Ovary (tissue), 9 donors: ENCODE results near the gene RPL10A. TPM values are rescaled to one million over a fixed set of nuclear protein-coding genes. Genes with fewer than 3 reads are reported as not detected.

Experiments
- DNase-seq, 5 donors: peaks; one replicate each; pipeline ENCODE4 v3.0.0-alpha.2; 2019 to 2020
- H3K27ac ChIP-seq, 2 donors: fragments of 200-600 bp; one replicate each; pipeline versions ENCODE4 v1.5.1 to v1.8.0; 2019 to 2022
- H3K27me3 ChIP-seq: fragments of 200-600 bp; one replicate; pipeline ENCODE4 v1.8.0; 2022
- H3K36me3 ChIP-seq: fragments of 200-600 bp; sonication (generic); one replicate; pipeline ENCODE4 v1.5.1; 2019
- H3K4me1 ChIP-seq: one replicate; pipeline ENCODE4 v1.8.1; 2013; ENCODE audit warnings: mild to moderate bottlenecking, moderate library complexity; ENCODE audit not compliant: insufficient read depth
- H3K4me3 ChIP-seq: fragments of 200-600 bp; sonication (generic); one replicate; pipeline ENCODE4 v1.5.1; 2017
- H3K9me3 ChIP-seq, 2 donors: fragments of 200-600 bp in 1 of 2; sonication (generic) in 1 of 2; one replicate each; pipeline versions ENCODE4 v1.5.1 to v1.8.1; 2013 to 2019; ENCODE audit warnings: mild to moderate bottlenecking in 1 of 2, moderate library complexity in 1 of 2
- EP300 ChIP-seq: sonication (generic); formaldehyde crosslinking; IDR thresholded peaks from one replicate; pipeline ENCODE4 v1.6.1; 2017; ENCODE audit warnings: antibody characterized with exemption
- POLR2A ChIP-seq: fragments of 450-650 bp; IDR thresholded peaks from one replicate; pipeline ENCODE4 v1.6.1; 2017; ENCODE audit warnings: antibody characterized with exemption, mild to moderate bottlenecking, moderate library complexity
- WGBS, 3 donors: extraction: QIAGEN DNeasy Blood & Tissue Kit in 1 of 3; methylation state at CpG; one replicate each; pipeline versions ENCODE4 v1.1.5 to v1.1.7; 2013 to 2017; 5-methylcytosine and 5-hydroxymethylcytosine counted together
- intact Hi-C, 4 donors: fragments of 100-400 bp; cut with DNase I; formaldehyde crosslinking; loops; one replicate each; pipeline versions ENCODE4 v1.11.0 to v1.15.1; 2022 to 2023
- polyA plus RNA-seq, 2 donors: library from polyadenylated mRNA; stranded (reverse); fragments of 200-250 nt in 1 of 2; fragments of 350-450 nt in 1 of 2; fragmentation: Illumina TruSeq in 1 of 2; extraction: RNeasy Lipid Tissue Mini Kit (QIAGEN cat#74804) in 1 of 2; gene quantifications; one replicate each; pipeline ENCODE4 v1.2.3, GENCODE V29; 2013 to 2014
- total RNA-seq, 7 donors: library from RNA; depleted of rRNA in 2 of 7; stranded (reverse); fragments of >200 nt in 2 of 7; fragmentation: NEBNext Ultra II Directional in 3 of 7; extraction: Animal tissue kit (Norgen Biotek cat#: 25700) in 3 of 7; gene quantifications; one replicate each; pipeline versions ENCODE4 v1.1.0 to v1.2.4, GENCODE V29; 2016 to 2023
- TF ChIP-seq, protein P1 (sequence below), 3 donors: fragments of 450-650 bp in 2 of 3; fragments of 200-600 bp in 1 of 3; IDR thresholded peaks; one replicate each; pipeline versions ENCODE4 v1.5.1 to v1.8.0; 2016 to 2022; ENCODE audit warnings: antibody characterized with exemption in 3 of 3, mild to moderate bottlenecking in 1 of 3
- donor health status: DM: no; HTN: no; CAD: no; lungs with moderate emphysema.
- donor health status: DM: no; HTN: no; CAD: no.
- donor health status: Bipolar disorder and iron deficiency.
- donor health status: DM: yes; HTN: yes; CAD: no.
- donor health status: DM: no; HTN: no; CAD: no.
- donor health status: DM: yes; HTN: yes; CAD: no.

RPL10A gene
- total and polyA plus RNA-seq, 9 donors = 2,596 to 5,052 (median 3,198) TPM

DNA sequence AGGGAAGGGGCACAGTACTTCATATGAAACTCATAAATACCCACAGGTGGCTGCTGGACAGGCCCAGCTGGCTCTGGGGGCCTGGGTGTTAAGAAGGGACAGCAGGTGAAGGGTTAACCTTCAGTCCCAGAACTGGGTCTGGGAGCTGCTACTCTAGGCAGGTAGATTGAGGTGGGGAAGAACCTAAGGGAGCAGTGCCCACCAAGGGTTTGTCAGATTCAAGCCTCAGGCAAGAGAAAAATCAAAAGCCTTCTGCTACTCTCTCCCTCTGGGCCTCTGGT is 5.6 kb downstream of the RPL10A start:
- Histone ChIP-seq H3K4me3 (no peak overlapping the region), H3K27me3 (no peaks in the 10 kb centered on the region), H3K9me3 (no peaks in the 10 kb centered on the region), H3K36me3 (no peaks in the 10 kb centered on the region), H3K27ac (no peak overlapping the region), H3K4me1 (peaks cover 8% of the 10 kb centered on the region)
- no peak for TF ChIP-seq POLR2A
- intact Hi-C loops = no loop called here
- DNase-seq = no peak

DNA sequence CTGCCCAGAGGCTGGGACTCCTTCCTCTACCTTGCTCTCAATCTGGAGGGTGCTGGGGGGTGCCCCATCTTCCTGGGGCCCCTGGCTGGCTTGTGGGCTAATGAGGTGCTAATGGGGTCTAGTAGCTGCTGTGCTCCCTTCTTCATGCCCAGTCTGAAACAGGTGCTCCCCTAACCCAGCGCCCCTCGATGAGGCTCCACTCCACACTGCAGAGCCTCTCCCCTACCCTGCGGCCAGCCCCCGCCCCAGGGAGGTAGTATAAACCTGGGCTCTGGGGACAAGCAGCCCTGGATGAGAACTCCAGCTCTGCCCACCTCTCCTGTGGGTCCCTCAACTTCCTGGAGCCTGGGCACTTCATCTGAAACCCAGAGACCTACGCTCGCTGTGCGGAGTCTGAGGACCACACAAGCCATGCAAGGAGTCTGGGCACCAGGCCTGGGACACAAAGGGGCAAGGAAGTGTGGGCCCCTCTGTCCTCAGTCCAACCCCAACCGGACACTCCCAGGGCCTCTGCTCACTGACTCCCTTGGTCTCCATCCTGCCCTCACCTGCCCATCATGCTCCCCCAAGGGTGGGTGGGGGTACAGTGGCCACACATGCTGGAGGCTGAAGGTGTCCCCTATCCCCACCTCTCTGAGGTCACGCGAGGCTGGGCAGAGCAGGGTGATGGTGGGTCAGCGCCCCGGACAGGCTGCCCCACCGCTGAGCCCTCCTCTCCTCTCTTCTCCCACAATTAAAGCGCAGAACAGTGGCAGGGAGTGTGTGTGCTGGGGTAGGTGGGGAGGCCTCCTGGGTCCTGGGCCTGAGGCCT is 6.1 kb downstream of the RPL10A start:
- H3K4me3 ChIP-seq = no peak overlapping the region
- no peaks in the 10 kb centered on the region for H3K27me3 ChIP-seq
- no peaks in the 10 kb centered on the region for H3K9me3 ChIP-seq
- TF ChIP-seq POLR2A = no peak
- TF ChIP-seq, protein P1, sequence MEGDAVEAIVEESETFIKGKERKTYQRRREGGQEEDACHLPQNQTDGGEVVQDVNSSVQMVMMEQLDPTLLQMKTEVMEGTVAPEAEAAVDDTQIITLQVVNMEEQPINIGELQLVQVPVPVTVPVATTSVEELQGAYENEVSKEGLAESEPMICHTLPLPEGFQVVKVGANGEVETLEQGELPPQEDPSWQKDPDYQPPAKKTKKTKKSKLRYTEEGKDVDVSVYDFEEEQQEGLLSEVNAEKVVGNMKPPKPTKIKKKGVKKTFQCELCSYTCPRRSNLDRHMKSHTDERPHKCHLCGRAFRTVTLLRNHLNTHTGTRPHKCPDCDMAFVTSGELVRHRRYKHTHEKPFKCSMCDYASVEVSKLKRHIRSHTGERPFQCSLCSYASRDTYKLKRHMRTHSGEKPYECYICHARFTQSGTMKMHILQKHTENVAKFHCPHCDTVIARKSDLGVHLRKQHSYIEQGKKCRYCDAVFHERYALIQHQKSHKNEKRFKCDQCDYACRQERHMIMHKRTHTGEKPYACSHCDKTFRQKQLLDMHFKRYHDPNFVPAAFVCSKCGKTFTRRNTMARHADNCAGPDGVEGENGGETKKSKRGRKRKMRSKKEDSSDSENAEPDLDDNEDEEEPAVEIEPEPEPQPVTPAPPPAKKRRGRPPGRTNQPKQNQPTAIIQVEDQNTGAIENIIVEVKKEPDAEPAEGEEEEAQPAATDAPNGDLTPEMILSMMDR (IDR thresholded peaks at IDR 0.05) = no peak
- no peak for TF ChIP-seq EP300
- peaks cover 8% of the 10 kb centered on the region for H3K4me1 ChIP-seq
- DNase-seq = peak in 1 of 5 donors; percentile 39
- intact Hi-C loops = no loop called here
- WGBS, 3 donors = 81 to 89% (median 85%) methylated on average over 14 of the region's 14 CpGs
- no peaks in the 10 kb centered on the region for H3K36me3 ChIP-seq
- H3K27ac ChIP-seq = no peak overlapping the region

DNA sequence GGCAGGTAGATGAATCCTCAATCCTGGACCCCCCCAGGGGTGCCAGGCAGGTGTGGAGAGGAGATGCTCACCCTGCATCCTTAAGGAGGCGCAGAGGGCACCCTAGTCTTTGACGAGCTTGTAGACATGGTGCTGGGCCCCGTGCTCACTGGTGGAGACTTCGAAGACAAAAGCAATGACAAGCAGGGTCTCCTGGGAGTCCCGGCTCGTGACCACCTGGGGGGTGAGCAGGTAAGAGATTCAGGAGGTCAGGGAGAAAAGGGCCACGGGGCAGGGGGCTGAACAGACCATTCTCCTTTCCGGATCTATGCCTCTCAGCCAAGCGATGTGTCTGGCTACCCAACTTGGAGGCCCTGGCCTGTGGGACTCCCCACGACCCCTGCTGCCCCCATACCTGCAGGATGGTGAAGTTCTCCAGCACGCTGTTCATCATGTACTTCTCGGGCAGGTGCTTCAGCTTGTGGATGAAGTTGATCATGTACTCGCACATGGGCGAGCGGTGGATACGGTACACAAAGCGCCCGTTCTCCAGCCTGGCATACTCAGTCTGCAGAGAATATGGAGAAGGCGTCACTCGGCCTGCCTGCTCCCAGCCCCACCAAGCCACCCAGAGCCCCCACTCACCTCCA is 6.9 kb downstream of the RPL10A start:
- Histone ChIP-seq H3K9me3 (no peaks in the 10 kb centered on the region), H3K36me3 (no peaks in the 10 kb centered on the region), H3K27ac (no peak overlapping the region), H3K4me3 (no peak overlapping the region), H3K4me1 (peaks cover 4% of the 10 kb centered on the region), H3K27me3 (no peaks in the 10 kb centered on the region)
- WGBS, 3 donors = 86 to 89% (median 87%) methylated on average over 20 of the region's 20 CpGs
- intact Hi-C loops = no loop called here
- no peak for TF ChIP-seq POLR2A
- TF ChIP-seq, protein P1 (IDR thresholded peaks at IDR 0.05) = no peak
- no peak for TF ChIP-seq EP300
- no peak for DNase-seq

DNA sequence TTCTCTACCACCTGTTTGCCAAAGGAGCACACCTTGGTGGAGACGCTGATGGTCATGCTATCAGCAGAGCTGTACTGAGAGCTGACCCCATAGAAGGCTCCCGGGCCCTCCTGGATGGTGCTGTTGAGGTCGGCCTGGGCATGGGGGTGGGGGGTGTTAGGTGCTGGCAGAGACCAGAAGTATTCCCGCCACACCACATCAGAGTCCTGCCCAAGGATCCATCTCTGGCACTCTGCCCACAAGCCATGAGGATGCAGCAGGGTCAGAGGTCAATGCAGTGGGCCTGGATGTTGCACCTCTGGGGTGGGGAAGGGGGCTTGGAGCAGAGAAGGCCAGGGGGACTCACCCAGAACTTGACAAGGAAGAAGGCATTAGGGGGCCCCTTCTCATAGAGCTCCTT is 7.4 kb downstream of the RPL10A start:
- H3K27me3 ChIP-seq = no peaks in the 10 kb centered on the region
- no peaks in the 10 kb centered on the region for H3K36me3 ChIP-seq
- H3K4me1 ChIP-seq = peaks cover 4% of the 10 kb centered on the region
- H3K4me3 ChIP-seq = no peak overlapping the region
- DNase-seq = no peak
- H3K27ac ChIP-seq = no peak overlapping the region
- TF ChIP-seq POLR2A (no peak), EP300 (no peak)
- TF ChIP-seq, protein P1 (IDR thresholded peaks at IDR 0.05) = no peak
- no peaks in the 10 kb centered on the region for H3K9me3 ChIP-seq
- intact Hi-C loops = no loop called here
- WGBS, 3 donors = 63 to 83% (median 73%) methylated on average over 4 of the region's 4 CpGs

DNA sequence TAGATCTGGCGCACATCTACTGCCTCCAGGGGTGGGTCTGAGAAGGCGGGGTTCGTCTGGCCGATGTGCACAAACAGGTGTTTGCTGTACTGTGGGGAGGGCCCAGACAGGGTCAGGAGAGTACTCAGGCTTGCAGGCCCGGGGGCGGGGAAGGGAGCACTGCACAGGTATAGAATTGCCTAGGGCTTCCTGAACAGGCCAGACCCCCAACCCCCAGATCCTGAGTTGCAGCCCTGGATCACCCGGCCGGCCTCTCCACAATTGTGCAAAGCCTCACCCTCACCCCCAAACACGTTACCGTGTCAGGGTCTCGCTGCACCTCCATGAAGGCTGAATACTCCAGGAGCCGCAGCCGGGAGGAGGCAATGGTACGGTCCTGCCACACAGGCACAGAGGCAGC is 7.8 kb downstream of the RPL10A start:
- Histone ChIP-seq H3K27ac (no peak overlapping the region), H3K27me3 (no peaks in the 10 kb centered on the region), H3K9me3 (no peaks in the 10 kb centered on the region), H3K36me3 (no peaks in the 10 kb centered on the region), H3K4me1 (peaks cover 4% of the 10 kb centered on the region), H3K4me3 (no peak overlapping the region)
- no peak for DNase-seq
- TF ChIP-seq POLR2A (no peak), EP300 (no peak)
- TF ChIP-seq, protein P1 (IDR thresholded peaks at IDR 0.05) = no peak
- WGBS, 3 donors = 74 to 78% (median 77%) methylated on average over 14 of the region's 14 CpGs
- intact Hi-C loops = no loop called here
